IPS DF 4.7 (cell line): ENCODE results near the gene RNGTT.
A peak's percentile ranks its signal among the peaks of the same experiment; 100 is the strongest.

Experiments used
- DNase-seq: peaks from one replicate; pipeline ENCODE4 v3.0.0-alpha.2; 2013; ENCODE audit warnings: low spot score; ENCODE audit errors: extremely low read depth

RNGTT gene

GRCh38 chr6:88611721-88612120, 351.7 kb downstream of the RNGTT start:
- DNase-seq = no peak

DNA sequence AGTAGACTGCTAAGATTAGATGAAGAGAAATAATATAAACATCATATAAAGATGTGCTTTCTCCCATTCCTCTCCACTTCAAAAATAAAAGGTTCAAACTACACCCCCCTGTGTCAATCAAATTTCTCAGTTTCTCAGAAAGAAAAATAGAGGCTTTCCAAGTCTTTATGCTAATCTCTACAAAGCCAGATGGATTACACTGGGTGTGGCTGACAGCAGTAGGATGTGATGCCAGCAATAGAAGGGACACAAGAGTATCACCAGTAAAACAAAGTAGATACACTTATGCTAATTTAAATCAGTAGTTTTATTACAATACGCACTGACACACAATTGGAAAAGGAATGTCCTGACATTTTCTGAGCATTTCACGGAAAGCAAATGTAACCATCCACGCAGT, 353.4 kb downstream of the RNGTT start:
- no peak for DNase-seq

DNA sequence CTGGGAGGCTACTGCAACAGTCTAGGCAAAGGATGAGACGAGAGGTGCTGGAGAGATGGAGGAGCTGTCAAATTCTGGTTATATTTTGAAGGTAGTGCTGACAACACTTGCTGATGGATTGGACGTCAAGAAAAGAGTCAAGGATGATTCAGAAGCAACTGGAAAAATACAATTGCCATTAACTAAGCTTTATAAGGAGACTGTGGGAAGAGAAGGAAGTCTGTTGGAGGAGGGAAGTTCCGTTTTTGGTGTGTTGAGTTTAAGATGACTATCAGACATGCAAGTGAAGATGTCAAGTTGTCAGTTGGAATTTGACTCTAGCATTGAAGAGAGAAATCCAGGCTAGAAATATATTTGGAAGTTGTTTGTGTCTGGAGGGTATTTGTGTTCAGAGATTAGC, 358.1 kb downstream of the RNGTT start:
- no peak for DNase-seq

- peak; percentile 14 for DNase-seq
Observed at GRCh38 chr6:88599571-88599970, 363.8 kb downstream of the RNGTT start.

- no peak for DNase-seq
Observed at GRCh38 chr6:88596801-88597200, 366.6 kb downstream of the RNGTT start.

GRCh38 chr6:88588938-88589337, 374.5 kb downstream of the RNGTT start:
- no peak for DNase-seq

GRCh38 chr6:88587150-88587520, 376.3 kb downstream of the RNGTT start:
- DNase-seq = no peak

DNA sequence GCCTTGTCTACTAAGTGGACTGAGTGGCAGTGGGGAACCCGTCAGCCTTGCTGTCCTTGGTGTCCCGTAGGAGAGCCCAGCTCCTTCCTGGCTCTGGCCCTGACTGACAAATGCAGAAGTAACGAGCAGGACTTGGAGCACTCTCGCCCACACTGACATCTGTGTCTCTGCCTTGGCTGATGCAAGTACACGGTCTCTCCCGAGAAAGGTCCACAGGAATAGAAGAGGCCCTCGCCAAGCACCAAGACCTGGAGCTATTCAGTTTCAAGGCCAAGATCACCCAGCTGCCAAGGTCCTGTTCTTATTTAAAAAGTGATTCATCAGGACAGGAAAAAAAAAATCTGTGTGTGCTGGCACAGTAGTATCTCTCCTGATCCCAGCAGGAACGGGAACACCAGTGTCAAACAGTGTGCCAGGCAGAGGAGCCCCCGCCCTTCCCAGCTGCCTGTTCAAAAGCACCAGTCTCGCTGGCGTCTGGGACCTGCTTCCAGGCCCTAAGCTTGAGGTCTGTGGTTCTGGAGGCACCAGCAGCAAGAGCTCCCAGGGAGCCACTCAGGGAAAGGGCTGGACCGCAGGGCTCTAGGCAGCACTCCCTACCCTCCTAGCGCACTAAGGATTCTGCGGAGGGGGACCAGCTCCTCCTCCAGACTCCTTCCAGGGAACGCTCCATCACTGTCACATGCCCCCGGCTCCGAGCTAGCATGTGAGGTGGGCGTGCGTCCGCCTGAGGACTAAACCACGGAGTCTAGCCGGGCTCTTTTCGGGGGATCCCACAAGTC, 376.9 kb downstream of the RNGTT start:
- no peak for DNase-seq

- DNase-seq = no peak
Observed at GRCh38 chr6:88585276-88585692, 378.1 kb downstream of the RNGTT start.

- no peak for DNase-seq
Observed at GRCh38 chr6:88584581-88585275, 378.7 kb downstream of the RNGTT start.

DNA sequence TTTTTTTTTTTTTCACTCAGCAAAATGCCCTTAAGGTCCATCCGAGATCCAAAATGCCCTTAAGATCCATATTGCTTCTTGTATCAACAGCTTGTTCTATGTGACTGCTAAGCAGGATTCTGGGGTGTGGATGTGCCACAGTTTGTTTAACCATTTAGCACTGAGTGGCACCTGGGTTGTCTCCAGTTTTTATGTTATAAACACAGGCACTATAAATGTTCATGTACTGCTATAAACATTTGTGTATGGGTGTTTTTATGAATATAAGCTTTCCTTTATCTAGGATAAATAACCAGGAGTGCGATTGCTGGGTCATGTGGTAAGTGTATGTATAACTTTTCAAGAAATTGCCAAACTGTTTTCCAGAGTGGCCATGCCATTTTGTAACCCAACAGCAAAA, 386.0 kb downstream of the RNGTT start:
- no peak for DNase-seq

DNA sequence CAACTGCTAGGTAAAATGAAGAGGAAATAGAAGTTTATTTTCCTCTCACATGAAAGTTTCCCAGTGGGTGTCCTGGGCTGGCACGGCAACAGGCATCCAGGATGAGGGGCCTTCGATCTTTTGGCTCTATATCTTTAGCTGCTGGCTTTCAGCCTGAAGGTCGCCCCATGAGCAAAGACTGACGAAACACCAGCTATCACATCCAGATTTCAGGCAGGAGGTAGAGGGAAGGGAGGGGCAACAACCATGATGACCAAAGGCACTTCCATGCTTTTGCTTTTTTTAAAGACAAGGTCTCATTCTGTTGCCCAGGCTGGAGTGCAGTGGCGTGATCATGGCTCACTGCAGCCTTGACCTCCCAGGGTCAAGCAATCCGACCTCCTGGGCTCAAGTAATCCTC, 387.9 kb downstream of the RNGTT start:
- DNase-seq = no peak

- no peak for DNase-seq
Observed at GRCh38 chr6:88574651-88575050, 388.8 kb downstream of the RNGTT start.

DNA sequence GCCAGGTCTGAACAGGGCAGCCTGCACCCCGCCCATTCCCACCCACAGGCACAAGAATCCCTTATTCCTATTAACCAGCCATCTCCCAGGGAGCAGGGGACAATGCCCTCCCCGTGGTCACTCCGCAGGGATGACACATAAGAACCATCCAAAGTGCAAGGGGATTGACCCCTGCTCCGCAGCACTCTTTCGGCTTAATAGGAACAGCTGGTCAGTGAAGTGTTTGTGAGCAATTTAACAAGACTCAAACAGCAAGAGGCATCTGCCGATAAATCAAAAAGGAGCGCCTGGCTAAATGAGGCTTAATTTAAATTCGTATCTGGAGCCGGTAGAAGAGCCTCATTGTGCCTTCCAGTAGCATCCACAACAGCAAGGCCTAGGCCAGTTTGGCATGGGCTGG, 389.4 kb downstream of the RNGTT start:
- DNase-seq = no peak

DNA sequence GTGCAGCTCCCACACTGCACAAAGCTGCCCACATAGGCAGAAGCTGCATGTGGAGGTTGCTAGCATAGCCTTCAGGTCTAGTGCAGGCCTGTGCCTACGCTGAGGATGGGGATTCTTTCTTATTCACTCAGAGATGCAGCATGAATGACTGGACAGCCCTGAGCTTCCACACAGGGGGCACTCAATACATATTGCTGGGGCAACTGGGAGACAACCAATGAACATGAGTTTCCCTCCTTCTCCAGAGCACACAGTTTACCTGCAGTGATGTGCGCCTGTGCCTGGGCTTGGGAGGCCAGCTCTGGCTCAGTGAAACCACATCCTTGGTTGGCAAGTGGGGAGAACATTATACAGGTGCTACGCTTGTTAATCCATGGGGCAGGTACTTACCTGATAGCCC, 389.9 kb downstream of the RNGTT start:
- no peak for DNase-seq

DNA sequence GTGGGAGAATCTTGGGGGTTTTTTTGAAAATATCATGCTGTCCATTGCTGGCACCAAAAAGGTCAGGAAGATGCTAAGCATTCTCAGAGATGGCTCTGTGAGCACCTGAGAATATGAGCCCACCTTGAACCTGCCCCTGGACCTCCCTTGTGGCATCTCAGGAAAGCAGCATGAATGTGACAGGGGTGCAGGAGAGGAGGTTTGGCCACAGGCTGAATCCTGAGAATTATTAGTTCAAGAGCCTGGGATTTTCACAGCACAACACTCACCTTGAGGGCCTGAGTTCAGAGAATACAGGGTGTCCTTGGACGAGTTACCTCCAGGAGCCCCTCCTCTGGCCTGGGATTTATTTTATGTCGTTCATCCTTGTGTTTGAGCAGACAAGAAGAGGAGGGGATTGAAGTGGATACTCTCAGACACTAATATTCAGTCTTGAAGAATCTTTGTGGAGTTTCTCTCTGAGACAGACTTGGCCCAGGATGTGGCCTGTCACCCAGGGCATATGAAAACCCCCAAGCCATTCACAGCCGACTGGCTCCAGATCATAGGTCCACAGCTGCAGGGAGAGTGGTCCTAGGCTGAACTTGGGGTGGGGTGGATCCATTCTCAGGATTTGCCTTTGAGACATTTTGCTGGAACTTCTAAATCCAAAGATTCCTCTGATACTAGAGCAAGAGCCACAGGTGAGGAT, 390.8 kb downstream of the RNGTT start:
- no peak for DNase-seq

DNA sequence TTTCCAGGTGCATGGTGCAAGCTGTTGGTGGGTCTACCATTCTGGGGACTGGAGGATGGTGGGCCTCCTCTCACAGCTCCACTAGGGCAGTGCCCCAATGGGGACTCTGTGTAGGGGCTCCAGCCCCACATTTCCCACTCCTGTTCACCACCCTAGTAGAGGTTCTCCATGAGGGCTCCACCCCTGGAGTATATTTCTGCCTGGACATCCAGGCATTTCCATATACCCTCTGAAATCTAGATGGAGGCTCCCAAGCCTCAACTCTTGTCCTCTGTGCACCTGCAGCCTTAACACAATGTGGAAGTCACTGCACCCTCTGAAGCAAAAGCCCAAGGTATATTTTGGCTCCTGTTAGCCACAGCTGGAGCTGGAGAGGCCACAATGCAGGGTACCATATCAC, 393.5 kb downstream of the RNGTT start:
- no peak for DNase-seq

DNA sequence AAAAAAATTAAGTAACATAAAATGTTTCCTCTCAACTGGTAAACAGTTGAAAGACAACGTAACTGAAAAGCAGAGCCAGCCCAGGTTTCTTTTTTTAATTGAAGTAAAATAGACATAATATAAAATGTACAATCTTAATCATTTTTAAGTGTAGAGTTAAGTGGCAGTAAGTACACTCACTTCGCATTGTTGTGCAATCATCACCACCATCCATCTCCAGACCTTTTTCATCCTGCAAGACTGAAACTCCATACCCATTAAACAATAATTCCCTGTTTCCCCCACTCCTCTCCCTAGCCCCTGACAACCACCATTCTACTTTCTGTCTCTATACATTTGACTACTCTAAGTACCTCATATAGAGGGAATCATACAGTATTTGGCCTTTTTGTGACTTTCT, 395.7 kb downstream of the RNGTT start:
- no peak for DNase-seq

- no peak for DNase-seq
Observed at GRCh38 chr6:88566746-88567534, 396.5 kb downstream of the RNGTT start.

DNA sequence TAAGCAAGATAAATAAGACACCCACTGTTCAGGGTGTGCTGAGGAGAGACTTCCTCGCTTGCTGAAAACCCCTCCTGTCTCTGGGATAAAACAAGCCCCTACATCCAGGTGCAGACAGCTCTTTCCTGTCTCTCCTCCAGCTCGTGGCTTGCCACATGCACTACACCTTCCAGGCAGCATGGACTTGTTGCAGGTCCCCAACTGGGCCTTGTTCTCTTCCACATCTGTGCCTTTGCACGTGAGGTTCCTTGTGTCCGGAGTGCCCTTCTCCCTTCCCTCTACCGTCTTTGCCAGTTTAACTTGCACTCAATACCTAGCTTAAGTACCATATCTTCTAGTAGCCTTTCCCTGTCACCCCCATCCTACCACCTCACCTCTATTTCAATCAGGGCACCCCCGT, 397.6 kb downstream of the RNGTT start:
- no peak for DNase-seq

DNA sequence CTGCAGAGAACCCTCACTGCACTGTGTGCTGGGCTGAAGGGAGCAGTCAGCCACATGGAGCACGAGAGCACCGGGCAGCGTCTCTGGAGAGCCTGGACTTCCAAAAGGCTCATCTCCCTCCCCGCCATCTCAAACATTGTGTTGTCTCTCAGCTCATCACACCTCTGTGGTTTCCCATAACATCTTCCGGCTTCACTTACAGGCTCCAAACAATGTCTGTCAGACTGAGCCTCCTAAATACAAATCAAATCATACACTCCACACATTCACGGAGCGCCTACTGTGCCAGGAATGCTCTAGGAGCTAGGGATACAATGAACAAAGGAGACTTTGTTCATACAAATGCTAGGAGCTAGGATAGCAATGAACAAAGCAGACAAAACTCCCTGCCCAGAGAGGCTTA, 398.0 kb downstream of the RNGTT start:
- DNase-seq = no peak

- DNase-seq = no peak
Observed at GRCh38 chr6:88563277-88563625, 400.2 kb downstream of the RNGTT start.
